ENCODE data around the gene MDM2. TPM values are rescaled to one million over a fixed set of nuclear protein-coding genes. Genes with fewer than 3 reads are reported as not detected.

MDM2 gene
- total RNA-seq, 1 donor from 2014 or later: 113 TPM

DNA sequence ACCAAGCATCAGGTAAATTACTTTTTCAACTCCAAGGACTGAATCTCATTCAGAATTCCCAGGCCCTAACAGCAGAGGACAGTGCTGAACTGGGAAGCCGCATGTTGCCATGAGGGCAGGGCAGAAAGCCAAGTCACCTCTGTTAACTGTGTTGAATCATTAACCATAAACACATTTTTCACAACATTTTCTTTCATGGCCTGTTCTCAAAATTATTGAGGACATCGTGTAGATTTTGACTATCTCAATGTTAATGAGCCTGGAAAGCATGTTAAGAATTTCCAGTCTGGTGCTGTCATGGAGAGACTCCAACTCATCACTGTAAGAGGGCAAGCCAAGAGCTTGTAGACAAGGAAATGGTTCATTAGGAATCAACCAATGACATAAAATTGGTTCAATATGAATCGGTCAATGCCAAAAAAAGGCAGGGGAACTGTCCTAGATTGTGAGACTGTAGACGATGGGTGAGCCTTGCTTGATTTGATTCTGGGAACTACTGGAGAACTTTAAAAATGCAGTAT lies 91.3 kb downstream of the MDM2 start:
- Mint-ChIP-seq H3K9me3 (ENCODE audit: unreplicated experiment) (no peaks in the 10 kb centered on the region), H3K27me3 (ENCODE audit: unreplicated experiment) (no peaks in the 10 kb centered on the region), H3K4me3 (ENCODE audit: unreplicated experiment) (no peak overlapping the region), H3K4me1 (ENCODE audit: unreplicated experiment) (peaks cover 11% of the 10 kb centered on the region), H3K36me3 (ENCODE audit: low read depth, unreplicated experiment) (no peaks in the 10 kb centered on the region), H3K27ac (ENCODE audit: unreplicated experiment) (no peak overlapping the region)
- DNase-seq (ENCODE audit: low spot score): no peak
- TF ChIP-seq, protein P1, sequence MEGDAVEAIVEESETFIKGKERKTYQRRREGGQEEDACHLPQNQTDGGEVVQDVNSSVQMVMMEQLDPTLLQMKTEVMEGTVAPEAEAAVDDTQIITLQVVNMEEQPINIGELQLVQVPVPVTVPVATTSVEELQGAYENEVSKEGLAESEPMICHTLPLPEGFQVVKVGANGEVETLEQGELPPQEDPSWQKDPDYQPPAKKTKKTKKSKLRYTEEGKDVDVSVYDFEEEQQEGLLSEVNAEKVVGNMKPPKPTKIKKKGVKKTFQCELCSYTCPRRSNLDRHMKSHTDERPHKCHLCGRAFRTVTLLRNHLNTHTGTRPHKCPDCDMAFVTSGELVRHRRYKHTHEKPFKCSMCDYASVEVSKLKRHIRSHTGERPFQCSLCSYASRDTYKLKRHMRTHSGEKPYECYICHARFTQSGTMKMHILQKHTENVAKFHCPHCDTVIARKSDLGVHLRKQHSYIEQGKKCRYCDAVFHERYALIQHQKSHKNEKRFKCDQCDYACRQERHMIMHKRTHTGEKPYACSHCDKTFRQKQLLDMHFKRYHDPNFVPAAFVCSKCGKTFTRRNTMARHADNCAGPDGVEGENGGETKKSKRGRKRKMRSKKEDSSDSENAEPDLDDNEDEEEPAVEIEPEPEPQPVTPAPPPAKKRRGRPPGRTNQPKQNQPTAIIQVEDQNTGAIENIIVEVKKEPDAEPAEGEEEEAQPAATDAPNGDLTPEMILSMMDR (IDR thresholded peaks at IDR 0.05; ENCODE audit: unreplicated experiment): no peak

DNA sequence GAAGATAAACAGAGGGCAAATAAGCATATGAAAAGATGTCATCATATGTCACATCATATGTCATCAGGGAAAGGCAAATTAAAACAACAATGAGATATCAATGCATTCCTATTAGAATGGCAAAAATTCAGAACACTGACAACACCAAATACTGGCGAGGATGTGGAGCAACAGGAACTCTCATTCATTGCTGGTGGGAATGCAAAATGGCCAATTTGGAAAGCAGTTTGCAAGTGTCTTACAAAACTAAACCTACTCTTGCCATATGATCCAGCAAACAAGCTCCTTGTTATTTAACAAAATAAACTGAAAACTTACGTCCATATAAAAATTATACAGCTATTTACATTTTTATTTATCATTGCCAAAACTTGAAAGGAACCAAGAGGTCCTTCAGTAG lies 92.3 kb downstream of the MDM2 start:
- Mint-ChIP-seq H3K27ac (ENCODE audit: unreplicated experiment) (no peak overlapping the region), H3K36me3 (ENCODE audit: low read depth, unreplicated experiment) (no peaks in the 10 kb centered on the region)

More for the DNA sequence above, 92.3 kb downstream of the MDM2 start:
- no peaks in the 10 kb centered on the region for H3K27me3 Mint-ChIP-seq (ENCODE audit: unreplicated experiment)
- H3K4me3 Mint-ChIP-seq (ENCODE audit: unreplicated experiment): no peak overlapping the region
- H3K4me1 Mint-ChIP-seq (ENCODE audit: unreplicated experiment): peaks cover 11% of the 10 kb centered on the region
- H3K9me3 Mint-ChIP-seq (ENCODE audit: unreplicated experiment): no peaks in the 10 kb centered on the region
- DNase-seq (ENCODE audit: low spot score): no peak
- TF ChIP-seq, protein P1 (IDR thresholded peaks at IDR 0.05; ENCODE audit: unreplicated experiment): no peak

Other genes with a start within 250 kb of the MDM2 start
- 206 TPM for gene RAP1B, start 197.3 kb upstream of the MDM2 start, total RNA-seq (ENCODE audit: unreplicated experiment)
- 66.3 TPM for gene NUP107, start 121.2 kb upstream of the MDM2 start, total RNA-seq (ENCODE audit: unreplicated experiment)
- 10.5 TPM for gene SLC35E3, start 62.0 kb upstream of the MDM2 start, total RNA-seq (ENCODE audit: unreplicated experiment)
- gene CPM, start 125.0 kb downstream of the MDM2 start, total RNA-seq (ENCODE audit: unreplicated experiment): 3.6 TPM